Effector CD4-positive, alpha-beta T cell (primary cell): Measurements from ENCODE around the gene MIS18BP1.
"Not testable (repeated sequence)": the region's sequence is repeated elsewhere in the genome, so short reads cannot be mapped to it uniquely, and the experiment has no call there.

Experiments used
- DNase-seq: peaks from one replicate; pipeline ENCODE4 v3.0.0-alpha.2; 2020

The MIS18BP1 gene

GRCh38 chr14:45242706-45243105, 10.3 kb downstream of the MIS18BP1 start:
- no peak for DNase-seq

- DNase-seq = no peak
Observed at GRCh38 chr14:45238988-45239387, 14.0 kb downstream of the MIS18BP1 start.

GRCh38 chr14:45227566-45227965, 25.4 kb downstream of the MIS18BP1 start:
- no peak for DNase-seq

- DNase-seq = no peak
Observed at GRCh38 chr14:45222485-45223262, 30.3 kb downstream of the MIS18BP1 start.

GRCh38 chr14:45214341-45214740, 38.7 kb downstream of the MIS18BP1 start:
- not testable (repeated sequence) for DNase-seq

GRCh38 chr14:45213716-45214115, 39.3 kb downstream of the MIS18BP1 start:
- DNase-seq = not testable (repeated sequence)

- no peak for DNase-seq
Observed at GRCh38 chr14:45212231-45212630, 40.8 kb downstream of the MIS18BP1 start.

- no peak for DNase-seq
Observed at GRCh38 chr14:45211295-45211694, 41.7 kb downstream of the MIS18BP1 start.

GRCh38 chr14:45210159-45210558, 42.8 kb downstream of the MIS18BP1 start:
- no peak for DNase-seq

- no peak for DNase-seq
Observed at GRCh38 chr14:45204241-45204640, 48.8 kb downstream of the MIS18BP1 start.

- DNase-seq = no peak
Observed at GRCh38 chr14:45201905-45202304, 51.1 kb downstream of the MIS18BP1 start.

GRCh38 chr14:45199230-45199629, 53.8 kb downstream of the MIS18BP1 start:
- DNase-seq = no peak

GRCh38 chr14:45198551-45198950, 54.5 kb downstream of the MIS18BP1 start:
- no peak for DNase-seq

- DNase-seq = no peak
Observed at GRCh38 chr14:45194964-45195363, 58.0 kb downstream of the MIS18BP1 start.

GRCh38 chr14:45185100-45185814, 67.7 kb downstream of the MIS18BP1 start:
- DNase-seq = no peak

- no peak for DNase-seq
Observed at GRCh38 chr14:45181806-45182205, 71.2 kb downstream of the MIS18BP1 start.

- no peak for DNase-seq
Observed at GRCh38 chr14:45181329-45181728, 71.7 kb downstream of the MIS18BP1 start.

- no peak for DNase-seq
Observed at GRCh38 chr14:45177076-45177475, 75.9 kb downstream of the MIS18BP1 start.

GRCh38 chr14:45169906-45170305, 83.1 kb downstream of the MIS18BP1 start:
- DNase-seq = no peak

- DNase-seq = no peak
Observed at GRCh38 chr14:45156067-45156466, 96.9 kb downstream of the MIS18BP1 start.
